DMS153 (cell line): Measurements from ENCODE around the gene TCF20.

Experiments used
- DNase-seq: peaks from one replicate; lab custom pipeline; 2025; lab: John Stamatoyannopoulos, UW

Gene TCF20

GRCh38 chr22:42270510-42271190 is at the start of gene TCF20:
Gene TCF20, minus strand, starts transcription at chr22:42270653. Its CDS starts 55,348 bp downstream, at chr22:42215305.
- DNase-seq: peak; percentile 62

DNA sequence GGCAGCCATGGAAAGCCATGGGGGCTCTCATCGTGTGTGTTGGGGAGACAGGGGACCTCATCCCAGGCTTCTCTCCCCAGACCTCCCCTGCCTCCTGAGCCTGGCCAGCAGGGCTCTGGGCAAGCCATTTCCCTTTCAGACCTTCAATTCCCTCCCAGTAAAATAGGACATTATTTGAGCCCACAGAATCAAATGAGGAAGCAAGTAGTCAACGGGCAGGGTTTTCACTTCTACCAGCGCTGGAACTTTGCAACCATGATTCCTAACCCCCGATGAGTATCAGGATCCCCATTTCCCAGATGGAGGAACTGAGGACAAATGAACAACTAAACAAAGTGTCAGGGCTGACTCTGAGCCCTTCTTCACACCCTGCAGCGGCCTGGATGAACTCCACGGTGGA is 48.9 kb upstream of the TCF20 start:
- no peak for DNase-seq

- DNase-seq: no peak
Measured at GRCh38 chr22:42318967-42319366, 48.5 kb upstream of the TCF20 start.

GRCh38 chr22:42317691-42318547 is 47.5 kb upstream of the TCF20 start:
- peak; percentile 70 for DNase-seq

GRCh38 chr22:42317008-42317407 is 46.6 kb upstream of the TCF20 start:
- peak; percentile 31 for DNase-seq

GRCh38 chr22:42315392-42315756 is 44.9 kb upstream of the TCF20 start:
- DNase-seq: no peak

DNA sequence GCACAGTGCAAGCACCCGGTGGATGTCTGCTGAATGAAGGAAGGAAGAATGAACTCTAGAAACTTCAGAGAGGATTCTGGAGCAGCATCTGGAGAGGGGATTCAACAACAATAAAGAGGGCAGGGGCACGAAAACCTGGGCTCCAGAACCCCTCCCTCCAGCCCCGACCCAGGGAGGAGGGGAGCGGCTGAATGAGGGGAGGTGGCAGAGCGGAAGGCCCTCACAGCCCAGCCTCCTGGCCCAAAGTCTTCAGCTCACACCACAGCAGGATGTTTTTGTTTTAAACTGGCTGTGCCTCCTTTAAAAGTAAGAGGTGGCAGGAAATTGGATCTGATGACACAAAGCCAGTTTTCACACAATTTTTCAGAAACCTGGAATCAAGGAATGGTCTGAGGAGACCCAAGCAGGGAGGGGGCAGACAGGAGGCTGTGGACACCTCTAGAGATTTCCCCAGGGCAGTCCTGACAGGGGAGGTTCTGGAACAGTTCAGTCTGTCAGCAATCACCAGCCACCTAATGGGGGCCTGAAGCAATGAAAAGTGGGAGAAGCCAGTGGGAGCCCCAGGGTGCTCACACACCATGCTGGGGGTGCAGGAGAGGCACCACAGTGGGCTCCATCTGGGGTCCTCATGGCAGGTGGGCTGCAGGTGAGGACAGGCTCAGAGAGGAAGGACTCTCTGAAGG is 44.4 kb upstream of the TCF20 start:
- no peak for DNase-seq

DNA sequence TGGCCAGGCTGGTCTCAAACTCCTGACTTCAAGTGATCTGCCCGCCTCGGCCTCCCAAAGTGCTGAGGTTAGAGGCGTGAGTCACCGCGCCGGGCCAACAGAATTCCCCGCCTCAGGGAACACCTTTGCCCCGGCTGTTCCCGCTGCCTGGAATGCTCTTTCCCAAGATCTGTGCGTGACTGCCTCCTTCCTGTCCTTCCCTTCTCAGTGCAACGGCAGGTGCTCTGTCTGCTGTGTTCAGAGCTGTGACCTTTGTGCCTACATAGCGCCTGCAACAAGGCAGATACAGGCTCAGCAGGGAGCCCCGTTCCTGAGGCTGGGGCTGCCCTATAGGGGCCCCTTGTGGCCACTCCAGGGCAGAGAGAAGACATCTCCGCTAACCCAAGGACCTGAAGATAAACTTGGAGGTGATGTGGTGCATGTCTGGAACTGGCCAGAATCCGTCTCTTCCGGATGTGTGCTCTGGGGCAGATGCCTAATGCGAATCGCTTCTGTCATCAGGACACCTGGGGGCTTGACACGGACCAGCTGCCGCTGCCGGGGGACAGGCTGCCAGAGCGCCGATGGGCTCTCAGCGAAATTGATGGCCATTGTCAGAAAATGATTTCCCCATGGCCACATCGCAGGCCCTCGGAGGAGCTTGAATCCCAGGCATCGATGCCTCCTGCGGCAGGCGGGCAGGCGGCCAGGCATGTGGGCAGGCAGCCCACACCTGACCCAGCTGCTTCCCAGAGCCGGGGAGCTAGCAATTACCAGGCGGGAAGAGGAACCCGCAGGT is 43.5 kb upstream of the TCF20 start:
- DNase-seq: peak; percentile 80

- peak; percentile 35 for DNase-seq
Measured at GRCh38 chr22:42313204-42313603, 42.8 kb upstream of the TCF20 start.

DNA sequence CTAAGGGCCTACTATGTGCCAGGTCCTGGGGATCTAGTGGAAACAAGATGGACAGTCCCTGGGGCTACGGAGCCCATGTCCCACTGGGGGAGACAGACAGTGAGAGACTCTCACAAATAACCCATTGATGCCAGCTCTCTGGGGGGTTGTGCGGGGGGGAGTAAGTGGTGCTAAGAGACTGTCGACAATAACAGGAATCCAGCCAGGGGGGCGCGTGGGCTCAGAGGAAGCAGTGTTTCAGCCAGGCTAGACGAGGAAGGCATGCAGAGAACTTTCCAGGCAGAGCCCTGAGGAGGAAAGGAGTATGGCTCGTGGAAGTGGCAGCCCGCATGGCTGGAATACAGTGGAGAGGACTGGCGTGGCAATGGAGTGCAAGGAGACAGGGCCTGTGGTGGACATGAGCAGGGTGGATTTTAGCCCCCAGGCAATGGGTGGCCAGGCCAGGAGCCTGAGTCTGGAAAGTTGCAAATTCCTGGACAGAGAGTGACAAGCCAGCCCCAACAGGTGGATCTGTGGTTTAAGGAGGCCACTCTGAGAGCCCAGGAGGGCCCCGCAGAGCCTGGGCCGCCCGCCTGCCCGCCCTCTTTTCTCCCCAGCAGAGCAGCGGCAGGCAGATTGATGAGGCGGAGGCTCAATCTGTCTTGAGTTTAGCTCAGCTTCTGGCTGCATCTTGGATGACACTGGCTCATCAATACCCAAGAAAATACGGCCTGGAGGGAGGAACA is 40.0 kb upstream of the TCF20 start:
- DNase-seq: no peak

GRCh38 chr22:42309865-42310264 is 39.4 kb upstream of the TCF20 start:
- no peak for DNase-seq

GRCh38 chr22:42308892-42309468 is 38.5 kb upstream of the TCF20 start:
- DNase-seq: no peak

GRCh38 chr22:42307806-42308563 is 37.5 kb upstream of the TCF20 start:
- DNase-seq: no peak

GRCh38 chr22:42306010-42306409 is 35.6 kb upstream of the TCF20 start:
- DNase-seq: no peak

DNA sequence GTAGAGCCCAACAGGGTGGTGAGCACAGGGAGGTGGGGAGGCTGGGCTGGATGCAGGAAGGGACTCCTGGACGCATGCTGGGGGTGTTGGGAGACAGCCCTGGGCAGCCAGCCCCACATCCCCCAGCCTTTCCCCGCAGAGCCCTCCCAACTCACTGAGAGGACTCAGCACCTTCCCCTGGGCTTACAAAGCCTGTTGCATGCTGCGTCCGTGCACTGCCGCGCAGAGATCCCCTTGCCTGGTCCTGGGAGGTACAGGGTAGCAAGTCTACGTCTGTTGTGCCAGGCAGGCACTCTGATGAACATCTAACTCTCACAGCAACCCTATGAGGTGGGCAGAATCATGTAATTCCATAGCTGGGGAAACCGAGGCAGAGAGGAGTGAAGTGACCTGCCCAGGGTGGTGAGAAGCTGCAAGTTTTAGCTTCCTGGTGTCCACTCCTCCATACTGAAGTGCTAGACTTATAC is 33.9 kb upstream of the TCF20 start:
- DNase-seq: no peak

- DNase-seq: no peak
Measured at GRCh38 chr22:42303396-42304323, 33.2 kb upstream of the TCF20 start.

DNA sequence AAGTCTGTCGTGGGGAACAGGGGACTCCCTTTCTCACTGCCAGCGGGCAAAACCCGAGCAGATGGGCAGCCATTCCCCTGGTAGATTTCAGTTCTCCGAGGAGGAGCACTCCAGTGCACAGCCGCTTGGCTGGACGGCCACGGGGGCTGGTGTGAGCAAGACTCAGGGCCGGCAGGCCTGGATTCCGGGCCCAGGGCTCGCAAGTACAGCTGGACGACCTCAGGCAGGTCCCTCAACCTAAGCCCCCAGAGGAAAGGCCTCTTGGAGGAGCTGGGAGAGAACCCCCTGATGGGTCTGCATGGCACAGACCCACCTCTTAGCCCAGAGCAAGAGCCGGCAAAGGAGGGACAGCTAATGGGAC is 31.3 kb upstream of the TCF20 start:
- no peak for DNase-seq

- no peak for DNase-seq
Measured at GRCh38 chr22:42301077-42301741, 30.8 kb upstream of the TCF20 start.
